WTC11 (cell line): ENCODE measurements around the gene GABRG3.

Experiments
- ATF1 ChIP-seq: sonication (generic); formaldehyde crosslinking; IDR thresholded peaks from 2 replicates; pipeline ENCODE4 v1.8.1; 2023; ENCODE audit warnings: mild to moderate bottlenecking, moderate library complexity, missing genetic modification reagents
- ATF2 ChIP-seq: sonication (generic); formaldehyde crosslinking; IDR thresholded peaks from 2 replicates; pipeline ENCODE4 v1.8.1; 2022; ENCODE audit warnings: low read depth, missing genetic modification reagents, borderline replicate concordance
- CTCF ChIP-seq: fragments of 200-600 bp; IDR thresholded peaks from 2 replicates; pipeline ENCODE4 v1.8.0; 2022; ENCODE audit warnings: antibody characterized with exemption
- IRF1 ChIP-seq: sonication (generic); formaldehyde crosslinking; IDR thresholded peaks from 2 replicates; pipeline ENCODE4 v1.8.0; 2023; ENCODE audit warnings: missing genetic modification reagents
- SMAD3 ChIP-seq: sonication (generic); formaldehyde crosslinking; IDR thresholded peaks from 2 replicates; pipeline ENCODE4 v1.8.0; 2022; ENCODE audit warnings: missing genetic modification reagents, mild to moderate bottlenecking, borderline replicate concordance
- TEAD4 ChIP-seq: sonication (generic); formaldehyde crosslinking; IDR thresholded peaks from 2 replicates; pipeline ENCODE4 v1.8.0; 2022; ENCODE audit warnings: mild to moderate bottlenecking, missing genetic modification reagents
- ZNF396 ChIP-seq: fragments of 250-450 bp; sonication (Bioruptor Pico); IDR thresholded peaks from 2 replicates; pipeline ENCODE4 v1.8.0; 2021; ENCODE audit warnings: mild to moderate bottlenecking, moderate library complexity, borderline replicate concordance
- TF ChIP-seq, protein P1 (sequence below): sonication (generic); formaldehyde crosslinking; conservative IDR thresholded peaks from 2 replicates; pipeline ENCODE4 v1.8.1; 2023; ENCODE audit warnings: mild to moderate bottlenecking, low read depth, missing genetic modification reagents, moderate library complexity

- TF ChIP-seq CTCF (no peak), ATF1 (no peak), IRF1 (CRISPR knock-in tag) (no peak), ATF2 (CRISPR knock-in tag) (no peak), TEAD4 (CRISPR knock-in tag) (no peak), ZNF396 (CRISPR knock-in tag) (no peak), SMAD3 (CRISPR knock-in tag) (no peak)
- TF ChIP-seq, protein P1, sequence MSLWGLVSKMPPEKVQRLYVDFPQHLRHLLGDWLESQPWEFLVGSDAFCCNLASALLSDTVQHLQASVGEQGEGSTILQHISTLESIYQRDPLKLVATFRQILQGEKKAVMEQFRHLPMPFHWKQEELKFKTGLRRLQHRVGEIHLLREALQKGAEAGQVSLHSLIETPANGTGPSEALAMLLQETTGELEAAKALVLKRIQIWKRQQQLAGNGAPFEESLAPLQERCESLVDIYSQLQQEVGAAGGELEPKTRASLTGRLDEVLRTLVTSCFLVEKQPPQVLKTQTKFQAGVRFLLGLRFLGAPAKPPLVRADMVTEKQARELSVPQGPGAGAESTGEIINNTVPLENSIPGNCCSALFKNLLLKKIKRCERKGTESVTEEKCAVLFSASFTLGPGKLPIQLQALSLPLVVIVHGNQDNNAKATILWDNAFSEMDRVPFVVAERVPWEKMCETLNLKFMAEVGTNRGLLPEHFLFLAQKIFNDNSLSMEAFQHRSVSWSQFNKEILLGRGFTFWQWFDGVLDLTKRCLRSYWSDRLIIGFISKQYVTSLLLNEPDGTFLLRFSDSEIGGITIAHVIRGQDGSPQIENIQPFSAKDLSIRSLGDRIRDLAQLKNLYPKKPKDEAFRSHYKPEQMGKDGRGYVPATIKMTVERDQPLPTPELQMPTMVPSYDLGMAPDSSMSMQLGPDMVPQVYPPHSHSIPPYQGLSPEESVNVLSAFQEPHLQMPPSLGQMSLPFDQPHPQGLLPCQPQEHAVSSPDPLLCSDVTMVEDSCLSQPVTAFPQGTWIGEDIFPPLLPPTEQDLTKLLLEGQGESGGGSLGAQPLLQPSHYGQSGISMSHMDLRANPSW = no peak
These were observed 593.7 kb downstream of the GABRG3 start for GRCh38 chr15:27564656-27565055.
